GM18507 (cell line): ENCODE results near the gene SLC6A2.
"Not testable (repeated sequence)": the region's sequence is repeated elsewhere in the genome, so short reads cannot be mapped to it uniquely, and the experiment has no call there.

Source experiments
- DNase-seq: peaks from one replicate; pipeline ENCODE4 v3.0.0; 2011; ENCODE audit warnings: low read depth; ENCODE audit not compliant: insufficient read length; ENCODE audit errors: extremely low spot score
- FAIRE-seq: peaks from 2 replicates; lab custom pipeline; 2011; peaks lifted over from hg19 to GRCh38; lab: Jason Lieb, UNC

The SLC6A2 gene

DNA sequence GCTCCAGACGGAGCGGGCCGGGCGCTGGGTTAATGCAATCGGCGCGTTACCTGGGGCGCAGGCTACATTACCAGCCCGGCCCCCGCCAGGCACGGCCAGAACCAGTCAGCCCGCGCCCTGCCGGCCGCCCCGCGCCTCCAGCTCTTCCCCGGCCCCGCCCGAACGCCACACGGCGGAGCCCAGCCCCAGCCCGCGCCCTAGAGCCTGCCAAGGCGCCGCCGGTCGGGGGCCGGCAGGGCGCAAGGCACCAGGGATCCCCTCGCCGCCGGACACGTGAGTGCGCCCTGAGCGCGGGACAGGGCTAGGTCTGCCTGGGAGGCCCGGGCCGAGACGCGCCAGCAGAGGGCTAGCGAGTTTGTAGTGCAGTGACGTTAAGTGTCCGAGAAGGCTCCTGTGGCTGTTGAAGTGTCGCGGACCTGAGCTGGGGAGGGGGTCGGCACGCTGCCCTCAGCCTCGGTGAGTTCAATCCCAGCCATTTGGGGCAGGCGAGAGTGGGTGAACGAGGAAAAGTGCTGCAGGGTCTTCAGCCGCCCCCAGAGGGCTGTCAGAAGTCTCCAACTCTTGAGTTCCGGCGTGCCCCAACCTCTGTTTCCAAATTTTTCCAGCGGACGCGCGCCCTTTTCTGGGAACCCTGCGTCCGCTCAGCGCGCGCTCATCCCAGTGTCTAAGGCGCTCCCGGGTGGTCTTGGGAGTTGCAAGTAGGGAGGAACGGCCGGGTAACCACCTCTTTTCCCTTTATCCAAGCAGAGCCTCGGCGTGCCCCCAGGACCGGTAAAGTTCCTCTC is at the start of gene SLC6A2:
Gene SLC6A2 (plus strand): TSS at position 92 of the 785 bp plus-strand sequence. CDS start 707 bp downstream, outside the sequence.
- FAIRE-seq: no peak
- DNase-seq: no peak

DNA sequence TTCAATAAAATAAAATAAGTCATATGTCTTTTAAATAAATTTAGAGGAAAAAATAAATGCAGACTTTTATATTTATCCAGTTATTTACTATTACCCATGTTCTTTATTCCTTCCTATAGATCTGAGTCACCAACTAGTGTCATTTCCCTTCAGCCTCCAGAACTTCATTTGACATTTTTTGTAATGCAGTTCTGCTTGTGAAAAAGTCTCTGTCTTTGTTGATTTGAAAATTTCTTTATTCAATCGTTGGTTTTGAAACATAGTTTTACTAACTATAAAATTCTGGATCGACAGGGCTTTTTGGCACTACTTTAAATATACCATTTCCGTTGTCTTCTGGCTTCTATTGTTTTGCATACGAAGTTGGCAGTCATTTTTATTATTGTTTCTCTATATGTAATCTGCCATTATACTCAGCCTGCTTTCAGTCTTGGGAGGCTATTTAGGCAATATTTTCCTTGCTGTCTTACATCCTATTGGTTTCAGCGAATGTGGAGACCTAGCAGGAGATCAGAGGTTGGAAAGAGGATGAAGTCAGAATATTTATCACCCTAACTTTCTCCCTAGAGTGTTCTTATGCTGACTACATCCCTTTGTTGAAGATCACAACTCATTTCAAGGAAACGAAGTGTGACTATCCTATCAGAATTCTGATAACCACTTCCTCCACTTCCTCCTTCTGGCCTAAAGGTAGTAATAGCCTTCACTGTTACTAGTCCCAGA is 42.0 kb upstream of the SLC6A2 start:
- FAIRE-seq (no peak), DNase-seq (no peak)

DNA sequence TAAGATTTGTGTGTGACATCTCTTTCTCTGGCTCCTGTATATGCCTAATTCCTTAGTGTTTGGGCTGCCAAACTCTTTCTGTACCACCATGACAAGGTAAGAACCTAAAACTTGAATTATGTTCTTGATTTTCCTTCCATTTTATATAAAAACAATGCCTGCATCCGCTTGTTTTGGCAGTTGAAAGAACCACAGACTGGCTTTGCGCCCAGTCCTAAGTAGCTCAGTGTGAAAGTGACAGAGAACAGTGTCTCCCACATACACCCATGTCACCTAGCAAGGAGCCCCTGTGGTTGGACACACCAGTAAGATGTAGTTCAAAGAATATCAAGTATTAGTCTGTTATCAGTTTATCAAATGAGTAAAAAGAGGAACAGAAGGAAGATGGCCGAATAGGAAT is 40.7 kb upstream of the SLC6A2 start:
- FAIRE-seq (no peak), DNase-seq (no peak)

DNA sequence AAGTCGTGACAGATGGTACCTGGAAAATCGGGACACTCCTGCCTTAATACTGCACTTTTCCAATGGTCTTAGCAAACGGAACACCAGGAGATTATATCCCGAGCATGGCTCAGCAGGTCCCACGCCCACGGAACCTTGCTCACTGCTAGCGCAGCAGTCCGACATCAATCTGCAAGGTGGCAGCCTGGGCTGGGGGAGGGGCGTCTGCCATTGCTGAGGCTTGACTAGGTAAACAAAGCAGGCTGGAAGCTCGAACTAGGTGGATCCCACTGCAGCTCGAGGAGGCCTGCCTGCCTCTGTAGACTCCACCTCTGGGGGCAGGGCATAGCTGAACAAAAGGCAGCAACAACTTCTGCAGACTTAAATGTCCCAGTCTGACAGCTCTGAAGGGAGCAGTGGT is 40.1 kb upstream of the SLC6A2 start:
- FAIRE-seq, DNase-seq: not testable (repeated sequence)

DNA sequence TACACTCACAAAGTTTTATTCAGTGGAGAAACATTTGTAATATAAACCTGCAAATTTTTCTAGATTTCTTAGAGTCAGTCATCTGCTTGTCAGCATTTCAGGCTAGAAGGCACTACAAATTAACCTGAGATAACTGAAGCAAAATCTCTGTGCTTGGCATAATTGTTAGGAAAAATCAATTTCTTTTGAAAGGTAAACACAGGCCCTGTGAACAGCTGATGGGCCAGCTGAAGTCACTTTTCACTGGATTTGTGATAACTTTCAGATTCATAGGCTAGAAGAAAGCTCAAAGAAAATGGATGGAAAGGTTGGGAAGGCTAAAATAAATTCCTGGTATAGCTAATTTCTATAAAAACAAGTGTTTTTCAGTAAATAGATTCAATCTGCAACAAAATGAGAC is 34.0 kb upstream of the SLC6A2 start:
- DNase-seq: no peak
- no peak for FAIRE-seq

DNA sequence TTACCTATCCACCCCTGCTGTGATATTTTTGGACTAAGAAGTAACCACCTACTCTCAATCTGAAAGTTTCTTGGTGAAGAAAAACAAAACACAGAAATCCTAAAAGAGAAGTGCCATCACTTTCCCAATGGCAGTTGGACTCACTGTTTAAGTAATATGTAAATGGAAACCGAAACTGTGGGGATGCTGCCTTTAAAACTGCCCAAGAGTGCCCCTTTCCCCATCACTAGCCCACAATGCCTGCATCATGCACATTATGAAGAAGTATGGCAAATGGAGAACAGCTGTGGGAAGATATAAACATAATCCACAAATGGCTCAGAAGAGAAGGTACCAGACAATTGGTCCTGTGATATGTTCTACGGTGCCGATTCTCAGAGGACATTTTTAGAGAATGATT is 33.5 kb upstream of the SLC6A2 start:
- no peak for DNase-seq
- FAIRE-seq: no peak

DNA sequence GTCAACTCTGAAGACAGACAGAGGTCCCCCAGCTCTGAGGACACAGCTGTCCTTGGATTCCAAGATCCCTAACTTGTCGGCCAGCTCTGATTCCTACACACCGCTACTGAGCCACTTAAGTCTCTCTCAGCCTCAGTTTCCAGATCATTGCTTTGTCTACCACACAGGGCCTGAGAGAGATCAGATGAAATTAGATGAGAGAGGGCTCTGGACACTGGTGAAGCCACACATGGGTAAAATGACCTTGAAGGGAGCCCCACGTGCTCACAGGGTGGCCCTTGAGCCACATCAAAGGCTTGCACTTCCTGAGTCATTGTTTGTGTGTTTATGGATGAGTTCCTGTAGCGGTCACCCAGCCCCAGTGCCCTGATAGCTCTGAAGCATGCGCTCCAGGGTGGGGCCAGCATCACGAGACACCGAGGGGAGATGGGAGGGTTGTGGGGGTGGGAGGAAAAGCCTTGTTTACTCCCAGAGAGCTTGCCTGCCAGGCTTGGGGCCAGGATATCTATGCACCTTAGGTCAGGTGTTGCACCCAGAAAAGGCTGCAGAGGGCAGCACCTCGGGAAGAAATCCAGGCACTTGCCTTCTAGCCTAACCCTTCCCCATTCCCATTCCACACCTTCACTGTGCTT is 32.7 kb upstream of the SLC6A2 start:
- FAIRE-seq: no peak
- no peak for DNase-seq

DNA sequence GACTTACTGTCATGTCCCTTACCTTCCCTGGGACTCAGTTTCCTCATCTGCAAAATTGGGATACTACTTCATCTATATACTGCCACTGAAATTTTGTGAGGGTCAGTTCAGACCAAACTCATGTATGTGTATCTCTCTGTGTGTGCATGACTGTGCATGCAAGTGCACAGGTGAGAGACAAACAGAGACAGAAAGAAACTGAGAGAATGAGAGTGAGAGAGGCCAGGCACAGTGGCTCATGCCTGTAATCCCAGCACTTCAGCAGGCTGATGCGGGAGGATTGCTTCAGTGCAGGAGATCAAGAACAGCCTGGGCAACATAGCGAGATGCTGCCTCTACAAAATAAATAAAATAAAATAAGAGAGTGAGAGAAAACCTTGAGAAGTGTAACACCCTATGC is 32.1 kb upstream of the SLC6A2 start:
- FAIRE-seq (no peak), DNase-seq (no peak)

DNA sequence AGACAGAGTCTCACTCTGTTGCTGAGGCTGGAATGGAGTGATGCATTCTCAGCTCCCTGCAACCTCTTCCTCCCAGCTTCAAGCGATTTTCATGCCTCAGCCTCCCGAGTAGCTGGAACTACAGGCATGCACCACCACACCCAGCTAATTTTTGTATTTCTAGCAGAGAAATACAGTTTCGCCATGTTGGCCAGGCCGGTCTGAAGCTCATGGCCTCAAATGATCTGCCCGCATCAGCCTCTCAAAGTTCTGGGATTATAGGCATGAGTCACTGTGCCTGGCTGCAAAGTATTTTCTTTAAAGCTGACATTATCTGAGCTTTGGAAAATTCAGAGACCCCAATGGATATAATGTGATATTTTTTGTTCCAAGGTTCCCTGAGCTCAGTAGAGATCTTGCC is 31.1 kb upstream of the SLC6A2 start:
- FAIRE-seq (no peak), DNase-seq (no peak)

DNA sequence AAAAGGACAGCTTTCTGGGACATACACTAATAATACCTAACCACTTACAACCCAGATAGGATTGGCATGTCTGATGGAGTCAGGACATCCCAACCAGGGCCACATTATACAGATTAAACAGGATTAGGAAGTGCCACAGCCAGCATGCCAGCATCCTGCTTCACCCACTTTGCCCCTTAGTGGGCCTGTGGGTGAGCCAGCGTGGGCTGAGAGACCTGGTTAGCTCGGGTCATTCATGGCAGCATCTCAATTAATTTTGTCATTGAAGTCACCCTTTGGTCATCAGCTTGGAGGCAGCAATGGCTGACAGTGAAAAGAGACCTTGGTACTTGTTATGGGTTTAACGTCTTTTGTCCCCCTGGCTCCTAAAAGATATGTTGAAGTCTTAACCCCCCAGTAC is 29.9 kb upstream of the SLC6A2 start:
- DNase-seq (no peak), FAIRE-seq (no peak)

DNA sequence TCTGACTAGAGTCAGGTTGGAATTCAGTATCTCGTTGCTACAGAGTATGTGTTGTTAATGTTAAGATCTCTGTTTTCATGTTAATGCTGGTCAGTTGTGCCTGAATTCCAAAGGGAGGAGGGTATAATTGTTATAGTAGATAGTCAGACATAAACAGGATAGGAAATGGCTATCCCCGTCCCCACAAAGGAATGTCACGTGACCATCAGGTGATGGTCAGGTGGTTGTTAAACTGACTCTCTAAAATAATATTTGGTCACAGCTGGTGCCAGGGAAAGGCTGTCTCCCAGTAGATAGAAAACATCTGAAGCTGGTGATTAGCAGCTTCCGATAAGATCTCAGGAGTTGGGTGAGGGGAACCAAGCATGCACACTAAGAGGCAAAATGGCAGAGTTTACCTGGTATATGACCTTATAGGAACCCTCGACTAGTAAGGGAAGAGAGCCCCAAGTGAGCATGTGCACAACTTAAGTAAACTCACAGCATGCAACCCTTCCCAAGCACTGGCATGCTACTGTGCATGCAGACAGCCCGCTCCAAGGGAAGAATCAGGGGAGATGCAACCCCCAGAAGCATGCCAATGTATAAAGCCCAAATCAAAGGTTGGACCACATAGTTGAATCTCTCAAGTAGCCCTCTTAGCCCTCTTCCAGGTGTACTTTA is 27.4 kb upstream of the SLC6A2 start:
- FAIRE-seq (no peak), DNase-seq (no peak)

DNA sequence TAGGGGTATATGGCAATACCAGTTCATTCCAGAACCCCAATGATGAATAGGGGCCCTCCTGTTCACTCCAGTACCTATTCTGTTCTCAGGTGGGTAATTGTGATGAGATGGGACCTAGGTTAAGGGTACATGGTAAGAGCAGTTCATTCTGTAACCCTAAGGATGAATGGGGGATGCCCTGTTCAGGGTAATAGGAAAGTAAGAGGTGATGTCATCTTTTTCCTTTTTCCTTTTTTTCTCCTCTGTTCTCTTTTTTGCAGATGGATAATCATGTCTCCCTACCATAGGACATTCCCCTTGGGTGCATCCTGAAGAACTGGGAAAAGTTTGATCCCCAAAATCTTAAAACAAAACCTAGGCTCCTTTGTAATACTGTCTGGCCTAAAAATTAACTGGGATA is 25.0 kb upstream of the SLC6A2 start:
- FAIRE-seq (no peak), DNase-seq (no peak)

DNA sequence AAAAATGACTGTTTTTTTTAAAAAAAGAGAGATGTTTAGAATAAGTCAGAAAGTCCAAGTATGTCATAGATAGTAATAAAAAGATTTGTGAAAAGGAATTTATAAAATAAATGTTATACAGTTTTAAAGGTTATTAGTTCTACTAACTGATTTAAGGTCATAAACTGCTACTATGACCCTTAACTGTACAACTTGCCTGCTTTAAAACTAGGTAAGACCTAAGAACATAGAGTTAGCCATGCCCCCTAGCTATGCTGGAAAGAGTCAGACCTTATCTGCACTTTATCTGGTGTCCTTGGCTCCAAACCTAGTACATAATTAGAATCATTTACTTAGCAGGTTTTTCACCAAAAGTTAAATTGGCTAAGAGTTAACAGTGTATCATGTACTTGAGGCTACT is 23.5 kb upstream of the SLC6A2 start:
- FAIRE-seq (no peak), DNase-seq (no peak)

DNA sequence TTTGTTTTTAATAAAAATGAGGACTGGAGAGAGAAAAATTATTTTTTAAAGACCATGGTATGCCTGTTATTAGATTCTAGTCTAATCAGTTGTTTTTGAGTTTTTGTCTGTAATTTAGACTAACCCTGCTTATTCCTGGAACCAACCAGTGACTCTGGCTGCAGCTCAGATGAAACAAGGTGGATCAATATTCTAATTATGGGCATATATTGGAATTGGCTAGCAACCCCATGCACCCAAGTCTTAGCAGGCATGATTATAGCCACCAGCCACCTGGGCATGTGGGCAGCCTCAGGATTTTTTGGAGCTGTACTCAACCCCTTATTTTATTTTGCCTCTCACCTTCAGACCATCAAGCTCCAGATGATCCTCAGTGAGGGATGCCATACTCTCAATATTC is 21.6 kb upstream of the SLC6A2 start:
- DNase-seq (no peak), FAIRE-seq (no peak)

DNA sequence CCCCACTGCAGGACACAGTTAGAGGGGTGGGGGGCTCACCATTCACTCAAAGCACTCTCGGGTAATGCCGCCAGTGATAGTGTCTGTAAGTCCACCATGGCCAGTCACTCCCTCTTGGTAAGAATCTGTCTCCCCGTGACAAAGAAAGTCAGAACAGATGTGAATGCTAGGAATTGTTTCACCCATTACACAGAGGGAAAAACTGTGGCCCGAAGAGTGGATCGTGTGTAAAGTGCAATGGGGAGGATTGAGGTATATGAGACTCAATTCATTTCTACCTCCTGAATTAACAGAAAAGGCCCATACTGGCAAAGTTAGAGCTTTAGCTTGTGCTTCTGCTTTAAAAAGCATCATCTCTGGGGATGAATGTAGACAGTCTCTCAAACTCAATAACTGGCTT is 17.5 kb upstream of the SLC6A2 start:
- no peak for FAIRE-seq
- DNase-seq: no peak

DNA sequence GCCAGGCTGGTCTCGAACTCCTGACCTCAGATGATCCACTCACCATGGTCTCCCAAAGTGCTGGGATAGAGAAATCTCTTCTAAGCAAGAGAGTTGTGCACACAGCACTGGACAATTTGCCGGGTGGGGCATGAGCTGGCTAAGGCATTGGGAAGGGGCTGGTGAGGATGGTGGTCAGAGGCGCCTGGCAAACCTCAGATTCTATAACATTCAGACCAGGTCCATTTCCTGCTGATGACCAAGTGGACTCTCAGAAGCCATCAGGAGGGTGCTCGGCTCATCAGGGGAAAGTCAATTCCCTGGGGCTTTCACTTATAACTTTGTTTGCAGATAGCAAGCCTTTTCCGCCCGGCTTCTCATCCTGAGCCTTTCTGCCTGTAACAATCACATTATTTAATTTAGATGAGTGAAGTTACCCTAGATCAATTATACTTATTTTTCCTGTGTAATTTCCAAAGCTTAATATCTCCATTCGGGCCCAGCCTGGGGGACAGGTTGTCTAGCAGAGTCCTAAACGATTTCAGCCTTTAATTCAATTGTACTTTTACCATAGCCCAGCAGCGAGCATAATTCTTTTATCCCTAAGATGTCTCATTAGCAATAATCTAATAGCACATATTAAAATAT is 15.0 kb upstream of the SLC6A2 start:
- DNase-seq: no peak
- FAIRE-seq: no peak

DNA sequence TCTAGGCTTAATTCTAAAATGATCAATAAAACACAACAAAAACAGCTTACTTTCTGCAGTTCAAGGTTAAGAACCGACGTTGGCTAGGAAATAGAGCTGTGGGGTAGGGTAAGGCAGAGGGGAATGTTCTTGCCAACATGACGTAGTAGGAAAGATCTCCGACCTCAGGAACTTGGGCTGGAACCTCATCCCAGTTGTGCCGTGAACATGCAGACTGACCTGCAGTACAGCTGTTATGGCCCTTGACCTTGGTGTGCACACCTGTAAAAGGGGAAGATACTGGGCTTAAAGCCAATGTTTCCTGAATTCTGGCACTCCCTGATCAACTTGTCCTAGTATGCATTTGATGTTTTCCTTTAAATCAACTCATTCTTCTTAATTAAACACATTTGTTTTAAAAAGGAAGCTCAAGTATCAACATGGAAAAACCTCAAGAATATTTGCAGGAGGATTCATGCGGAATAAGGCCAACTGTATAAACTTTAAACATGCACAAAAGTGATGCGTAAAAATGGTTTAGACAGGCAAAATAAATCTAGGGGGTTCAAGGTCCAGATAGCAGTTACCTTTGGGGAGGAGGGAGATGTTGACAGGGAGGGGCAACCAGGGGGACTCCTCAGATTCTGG is 14.2 kb upstream of the SLC6A2 start:
- DNase-seq (no peak), FAIRE-seq (no peak)

DNA sequence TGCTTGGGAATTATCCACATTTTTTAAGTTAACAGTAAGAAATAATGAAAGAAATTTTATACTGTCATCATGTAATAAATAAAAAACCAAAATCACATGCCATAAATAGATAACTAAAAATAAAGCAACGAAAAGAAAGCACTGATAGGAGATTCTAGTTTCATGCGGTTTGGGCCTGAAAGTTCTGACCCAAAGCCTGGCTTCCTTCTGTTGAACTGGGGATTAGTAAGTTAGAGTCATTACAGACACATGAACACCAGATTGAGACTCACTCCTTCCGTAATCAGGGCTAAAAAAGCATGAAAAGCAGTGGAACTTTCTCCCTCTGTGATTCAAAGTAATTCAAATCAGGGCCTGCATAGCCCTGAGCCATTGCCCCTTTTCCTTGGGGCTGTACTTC is 13.2 kb upstream of the SLC6A2 start:
- no peak for DNase-seq
- no peak for FAIRE-seq

DNA sequence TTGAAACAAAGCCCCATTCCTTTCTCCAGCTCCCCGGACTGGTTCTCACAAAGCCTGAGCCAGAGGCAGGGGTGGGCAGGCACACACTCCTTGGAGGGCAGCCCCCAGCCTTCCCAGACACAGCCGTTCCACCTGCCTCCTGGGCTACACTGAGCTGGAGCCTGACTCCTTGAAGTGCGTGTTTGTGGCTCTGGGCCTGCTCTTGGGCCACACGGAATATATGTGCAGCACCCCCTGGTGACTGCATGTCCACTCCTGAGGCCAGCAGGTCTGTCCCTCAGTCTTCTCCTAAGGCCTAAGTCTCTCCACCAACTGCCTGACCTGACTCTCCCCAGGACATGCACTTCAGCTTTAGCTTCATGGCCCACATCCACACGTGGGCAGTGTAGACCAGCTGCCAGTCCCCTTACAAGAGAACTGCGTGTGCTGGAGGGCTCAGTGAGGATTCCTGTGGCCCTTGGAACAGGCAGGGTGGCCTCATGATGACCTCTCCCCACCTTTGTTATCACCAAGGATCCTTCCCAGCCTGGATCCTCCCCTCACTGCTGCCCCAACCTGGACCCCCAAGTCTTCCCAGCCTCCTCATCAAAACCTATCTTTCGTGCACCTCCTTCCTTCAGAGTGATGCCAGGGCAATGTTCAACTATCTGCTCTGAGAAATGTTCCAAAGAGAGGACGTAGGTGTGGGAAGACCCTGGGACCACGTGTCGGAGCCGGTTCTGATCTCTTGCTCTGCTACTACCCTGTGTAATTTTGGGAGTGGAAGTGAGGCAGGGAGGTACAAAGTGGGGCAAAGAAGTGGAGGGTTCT is 12.4 kb upstream of the SLC6A2 start:
- FAIRE-seq (no peak), DNase-seq (no peak)
